ENCODE measurements around the gene ACOT8. TPM values are rescaled to one million over a fixed set of nuclear protein-coding genes. Genes with fewer than 3 reads are reported as not detected.

Gene ACOT8
- total and polyA plus RNA-seq, 9 of the 15 experiments (the other 6 are each of a cell fraction or from before 2014, with no cell fraction given) = 8.2 to 46.7 (median 20.7) TPM

- TF ChIP-seq REST (IDR thresholded peaks at IDR 0.05; ENCODE audit: borderline replicate concordance) (no peak), REST (CRISPR knock-in tag; IDR thresholded peaks at IDR 0.05; ENCODE audit: low read depth) (no peak), HNRNPK (IDR thresholded peaks at IDR 0.05; ENCODE audit: low read depth, low read length, poor library complexity, severe bottlenecking) (no peak)
Observed at GRCh38 chr20:45887346-45887715, 30.1 kb upstream of the ACOT8 start, which contains the start of gene SPATA25 (continued).

Data from K562 (cell line).